Measurements from ENCODE around the gene OR51Q1. TPM values are rescaled to one million over a fixed set of nuclear protein-coding genes. Genes with fewer than 3 reads are reported as not detected.

Gene OR51Q1
- total and polyA plus RNA-seq, 2 donors (not counting 1 experiment from before 2014, with no cell fraction given) = not detected

- Histone ChIP-seq H3K9ac (ENCODE audit: insufficient read depth, low read length) (no peak overlapping the region), H3K27ac (ENCODE audit: insufficient read depth, low read length) (no peak overlapping the region), H4K20me1 (ENCODE audit: control insufficient read depth, extremely low read depth, insufficient read depth, low read length) (no peaks in the 10 kb centered on the region), H3K4me1 (ENCODE audit: control insufficient read depth, extremely low read depth, insufficient read depth, low read length) (no peaks in the 10 kb centered on the region), H3K4me2 (ENCODE audit: extremely low read depth, insufficient read depth, low read length) (no peak overlapping the region), H3K9me3 (ENCODE audit: control insufficient read depth, insufficient read depth, low read depth, low read length) (no peaks in the 10 kb centered on the region), H3K79me2 (ENCODE audit: control insufficient read depth, insufficient read depth, low read length) (no peaks in the 10 kb centered on the region), H3K36me3 (ENCODE audit: control insufficient read depth, insufficient read depth, low read length) (no peaks in the 10 kb centered on the region), H3K4me3 (replicated peaks in 1 of 4; ENCODE audit: control extremely low read depth in 1 of 4, insufficient read depth in 1 of 4, low read depth in 3 of 4, low read length in 4 of 4) (no peak overlapping the region), H2AFZ (ENCODE audit: low read length) (no peak overlapping the region), H3K27me3 (ENCODE audit: control insufficient read depth, insufficient read depth, low read length) (no peaks in the 10 kb centered on the region)
- DNase-seq (ENCODE audit: low read depth in 2 of 2) = no peak
- TF ChIP-seq CTCF (conservative IDR thresholded peaks at IDR 0.05 in 1 of 2, IDR thresholded peaks at IDR 0.05 in 1 of 2; ENCODE audit: low read depth in 1 of 2, low read length in 2 of 2) (no peak), EZH2 (IDR thresholded peaks at IDR 0.05; ENCODE audit: low read length, missing control alignments) (no peak)
Observed at GRCh38 chr11:5384335-5384734, 37.6 kb upstream of the OR51Q1 start.

DNA sequence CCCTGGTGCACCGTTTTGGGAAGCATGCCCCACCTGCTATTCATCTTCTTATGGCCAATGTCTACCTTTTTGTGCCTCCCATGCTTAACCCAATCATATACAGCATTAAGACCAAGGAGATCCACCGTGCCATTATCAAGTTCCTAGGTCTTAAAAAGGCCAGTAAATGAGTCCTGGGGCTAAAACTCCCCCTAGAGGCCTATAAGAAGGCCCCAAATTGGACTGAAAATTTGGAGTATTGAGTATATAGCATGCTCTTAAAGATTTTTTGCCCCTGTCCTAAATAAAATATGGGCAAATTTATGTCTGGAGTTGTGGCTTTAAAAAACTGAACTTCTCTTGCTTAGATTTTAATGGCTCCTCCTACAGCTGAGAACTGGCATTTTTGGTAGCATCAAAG lies 31.7 kb upstream of the OR51Q1 start:
- Histone ChIP-seq H3K79me2 (ENCODE audit: control insufficient read depth, insufficient read depth, low read length) (no peaks in the 10 kb centered on the region), H3K4me3 (replicated peaks in 1 of 4; ENCODE audit: control extremely low read depth in 1 of 4, insufficient read depth in 1 of 4, low read depth in 3 of 4, low read length in 4 of 4) (no peak overlapping the region)

DNA sequence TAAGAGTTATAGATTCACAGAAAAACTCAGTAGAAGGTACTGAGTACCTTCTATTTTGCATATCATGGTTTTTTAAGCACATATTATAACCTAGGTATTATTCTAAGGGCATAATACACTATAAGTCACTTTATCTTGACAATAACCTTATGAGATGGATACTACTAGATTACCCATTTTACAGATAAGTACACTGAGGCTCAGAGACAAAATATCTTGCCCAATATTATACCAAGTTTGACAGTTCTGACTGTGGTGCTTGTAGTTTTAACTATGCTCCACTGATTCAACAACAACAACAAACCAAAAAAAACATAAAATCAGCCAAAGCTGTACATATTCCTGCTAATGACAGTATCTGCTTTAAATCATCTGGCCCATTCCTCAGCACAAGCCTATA lies 27.8 kb upstream of the OR51Q1 start:
- H3K4me3 ChIP-seq (replicated peaks in 1 of 4; ENCODE audit: control extremely low read depth in 1 of 4, insufficient read depth in 1 of 4, low read depth in 3 of 4, low read length in 4 of 4) = no peak overlapping the region
- no peak overlapping the region for H3K9ac ChIP-seq (ENCODE audit: insufficient read depth, low read length)
- H3K4me1 ChIP-seq (ENCODE audit: control insufficient read depth, extremely low read depth, insufficient read depth, low read length) = no peaks in the 10 kb centered on the region
- TF ChIP-seq EZH2 (IDR thresholded peaks at IDR 0.05; ENCODE audit: low read length, missing control alignments) (no peak), CTCF (conservative IDR thresholded peaks at IDR 0.05 in 1 of 2, IDR thresholded peaks at IDR 0.05 in 1 of 2; ENCODE audit: low read depth in 1 of 2, low read length in 2 of 2) (no peak)
- no peaks in the 10 kb centered on the region for H3K27me3 ChIP-seq (ENCODE audit: control insufficient read depth, insufficient read depth, low read length)
- no peak for DNase-seq (ENCODE audit: low read depth in 2 of 2)
- no peak overlapping the region for H3K27ac ChIP-seq (ENCODE audit: insufficient read depth, low read length)
- no peak overlapping the region for H3K4me2 ChIP-seq (ENCODE audit: extremely low read depth, insufficient read depth, low read length)
- H3K9me3 ChIP-seq (ENCODE audit: control insufficient read depth, insufficient read depth, low read depth, low read length) = no peaks in the 10 kb centered on the region
- H2AFZ ChIP-seq (ENCODE audit: low read length) = no peak overlapping the region
- no peaks in the 10 kb centered on the region for H3K36me3 ChIP-seq (ENCODE audit: control insufficient read depth, insufficient read depth, low read length)
- H3K79me2 ChIP-seq (ENCODE audit: control insufficient read depth, insufficient read depth, low read length) = no peaks in the 10 kb centered on the region
- H4K20me1 ChIP-seq (ENCODE audit: control insufficient read depth, extremely low read depth, insufficient read depth, low read length) = no peaks in the 10 kb centered on the region

More for the DNA sequence above, 31.7 kb upstream of the OR51Q1 start:
- TF ChIP-seq CTCF (conservative IDR thresholded peaks at IDR 0.05 in 1 of 2, IDR thresholded peaks at IDR 0.05 in 1 of 2; ENCODE audit: low read depth in 1 of 2, low read length in 2 of 2) (peak in 1 of 2 donors; percentile 19), EZH2 (IDR thresholded peaks at IDR 0.05; ENCODE audit: low read length, missing control alignments) (no peak)
- Histone ChIP-seq H3K4me1 (ENCODE audit: control insufficient read depth, extremely low read depth, insufficient read depth, low read length) (no peaks in the 10 kb centered on the region), H3K36me3 (ENCODE audit: control insufficient read depth, insufficient read depth, low read length) (no peaks in the 10 kb centered on the region), H3K27me3 (ENCODE audit: control insufficient read depth, insufficient read depth, low read length) (no peaks in the 10 kb centered on the region), H3K27ac (ENCODE audit: insufficient read depth, low read length) (no peak overlapping the region), H3K4me2 (ENCODE audit: extremely low read depth, insufficient read depth, low read length) (no peak overlapping the region), H4K20me1 (ENCODE audit: control insufficient read depth, extremely low read depth, insufficient read depth, low read length) (no peaks in the 10 kb centered on the region), H3K9me3 (ENCODE audit: control insufficient read depth, insufficient read depth, low read depth, low read length) (no peaks in the 10 kb centered on the region), H2AFZ (ENCODE audit: low read length) (no peak overlapping the region), H3K9ac (ENCODE audit: insufficient read depth, low read length) (no peak overlapping the region)
- DNase-seq (ENCODE audit: low read depth in 2 of 2) = no peak
